PFSK-1 (cell line): ENCODE results near the gene ZC3H13.

ENCODE experiments used
- FOXP2 ChIP-seq: optimal IDR thresholded peaks from 2 replicates; pipeline ENCODE3; 2011; ENCODE audit warnings: borderline replicate concordance, control low read depth, inconsistent platforms; ENCODE audit not compliant: insufficient read depth; ENCODE audit errors: extremely low read length, extremely low read depth
- POLR2AphosphoS5 ChIP-seq: IDR thresholded peaks from 2 replicates; pipeline ENCODE4 v1.6.1; 2012; ENCODE audit warnings: low read depth, mild to moderate bottlenecking, control low read depth, low read length, moderate library complexity
- REST ChIP-seq, 2 experiments: IDR thresholded peaks; 2 replicates each; pipeline versions ENCODE4 v1.6.1 to v1.8.0; 2011 to 2012; ENCODE audit warnings: low read depth in 2 of 2, low read length in 2 of 2, control low read depth in 1 of 2, inconsistent platforms in 1 of 2, mild to moderate bottlenecking in 1 of 2, moderate library complexity in 1 of 2; ENCODE audit not compliant: insufficient read depth in 1 of 2
- SIN3A ChIP-seq: IDR thresholded peaks from 2 replicates; pipeline ENCODE4 v1.6.1; 2012; ENCODE audit warnings: mild to moderate bottlenecking, low read length, moderate library complexity, borderline replicate concordance; ENCODE audit not compliant: insufficient read depth
- TAF1 ChIP-seq: IDR thresholded peaks from 2 replicates; pipeline ENCODE4 v1.6.1; 2012; ENCODE audit warnings: low read length, control low read depth, borderline replicate concordance; ENCODE audit not compliant: insufficient read depth

- TF ChIP-seq TAF1 (no peak), POLR2AphosphoS5 (no peak), REST (IDR thresholded peaks at IDR 0.05; ENCODE audit: insufficient read depth in 1 of 2, low read depth in 2 of 2, low read length in 2 of 2) (no peak), SIN3A (no peak), FOXP2 (no peak)
These were observed 101.4 kb downstream of the ZC3H13 start for GRCh38 chr13:45951166-45951565.
